Neuronal stem cell (in vitro differentiated cells): ENCODE results near the gene PTAFR.

Experiments used
- DNase-seq: peaks from one replicate; pipeline ENCODE4 v3.0.0-alpha.2; 2013; ENCODE audit warnings: low spot score
- H2AFZ ChIP-seq: one replicate; pipeline ENCODE4 v1.6.1; 2013; ENCODE audit warnings: mild to moderate bottlenecking, low read length, inconsistent platforms
- H2AK5ac ChIP-seq: 2 replicates; pipeline ENCODE4 v1.6.1; 2013; ENCODE audit warnings: low read depth, mild to moderate bottlenecking, inconsistent platforms, low read length, moderate library complexity, mixed read lengths
- H2BK120ac ChIP-seq: 2 replicates; pipeline ENCODE4 v1.6.1; 2013; ENCODE audit warnings: low read depth, mild to moderate bottlenecking, inconsistent platforms, low read length, moderate library complexity, mixed read lengths
- H2BK12ac ChIP-seq: one replicate; pipeline ENCODE4 v1.6.1; 2013; ENCODE audit warnings: low read length, inconsistent platforms
- H2BK15ac ChIP-seq: 2 replicates; pipeline ENCODE4 v1.6.1; 2013; ENCODE audit warnings: mild to moderate bottlenecking, low read length, inconsistent platforms, mixed read lengths
- H2BK5ac ChIP-seq: one replicate; pipeline ENCODE4 v1.6.1; 2013; ENCODE audit warnings: inconsistent platforms, mild to moderate bottlenecking, low read length, moderate library complexity
- H3K14ac ChIP-seq: one replicate; pipeline ENCODE4 v1.6.1; 2013; ENCODE audit warnings: low read length, inconsistent platforms
- H3K18ac ChIP-seq: 2 replicates; pipeline ENCODE4 v1.6.1; 2013; ENCODE audit warnings: low read length, inconsistent platforms
- H3K23ac ChIP-seq: 2 replicates; pipeline ENCODE4 v1.6.1; 2013; ENCODE audit warnings: low read depth, mild to moderate bottlenecking, mixed read lengths, low read length, inconsistent platforms; ENCODE audit not compliant: poor library complexity
- H3K27ac ChIP-seq: replicated peaks from 3 replicates; pipeline ENCODE4 v1.5.1; 2013; ENCODE audit warnings: low read length, inconsistent platforms
- H3K27me3 ChIP-seq, 3 experiments: 2 replicates each; pipeline ENCODE4 v1.6.1; 2013; ENCODE audit warnings: low read length in 3 of 3, mild to moderate bottlenecking in 2 of 3, inconsistent platforms in 1 of 3, low read depth in 1 of 3, mixed read lengths in 1 of 3, moderate library complexity in 1 of 3; ENCODE audit not compliant: control insufficient read depth in 3 of 3, insufficient read depth in 3 of 3
- H3K36me3 ChIP-seq, 2 donors: replicated peaks in 1 of 2; 2 replicates each; pipeline ENCODE4 v1.6.1; 2013; ENCODE audit warnings: low read length in 2 of 2; ENCODE audit not compliant: control insufficient read depth in 2 of 2, insufficient read depth in 2 of 2
- H3K4ac ChIP-seq: 2 replicates; pipeline ENCODE4 v1.6.1; 2013; ENCODE audit warnings: inconsistent platforms, mild to moderate bottlenecking, low read length, moderate library complexity
- H3K4me1 ChIP-seq, 2 donors: 1 replicate in 1 of 2; 2 replicates in 1 of 2; pipeline ENCODE4 v1.6.1; 2013; ENCODE audit warnings: low read length in 2 of 2, low read depth in 1 of 2; ENCODE audit not compliant: control insufficient read depth in 2 of 2, insufficient read depth in 1 of 2
- H3K4me2 ChIP-seq: one replicate; pipeline ENCODE4 v1.6.1; 2013; ENCODE audit warnings: mild to moderate bottlenecking, low read length, inconsistent platforms; ENCODE audit not compliant: insufficient read depth, poor library complexity, severe bottlenecking
- H3K4me3 ChIP-seq, 2 donors: 2 replicates each; pipeline ENCODE4 v1.5.1; 2013; ENCODE audit warnings: low read length in 2 of 2, mild to moderate bottlenecking in 2 of 2, inconsistent platforms in 1 of 2, moderate library complexity in 1 of 2
- H3K79me1 ChIP-seq: one replicate; pipeline ENCODE4 v1.6.1; 2013; ENCODE audit warnings: low read depth, mild to moderate bottlenecking, inconsistent platforms, low read length, moderate library complexity
- H3K9ac ChIP-seq: one replicate; pipeline ENCODE4 v1.6.1; 2013; ENCODE audit warnings: mild to moderate bottlenecking, low read depth, low read length, inconsistent platforms; ENCODE audit not compliant: poor library complexity
- H3K9me3 ChIP-seq, 2 donors: replicated peaks in 1 of 2; 2 replicates each; pipeline versions ENCODE3 to v1.6.1; 2013; ENCODE audit warnings: low read length in 2 of 2, mild to moderate bottlenecking in 2 of 2, inconsistent platforms in 1 of 2, low read depth in 1 of 2, mixed read lengths in 1 of 2, moderate library complexity in 1 of 2; ENCODE audit not compliant: control insufficient read depth in 2 of 2, insufficient read depth in 1 of 2
- H4K8ac ChIP-seq: one replicate; pipeline ENCODE4 v1.6.1; 2013; ENCODE audit warnings: low read depth, mild to moderate bottlenecking, inconsistent platforms, low read length, moderate library complexity
- H4K91ac ChIP-seq: one replicate; pipeline ENCODE4 v1.6.1; 2013; ENCODE audit warnings: low read length, low read depth, mild to moderate bottlenecking, inconsistent platforms; ENCODE audit not compliant: poor library complexity
- WGBS, 2 donors: extraction: QIAGEN DNeasy Blood & Tissue Kit; methylation state at CpG; one replicate each; pipeline ENCODE4 v1.1.7; 2013; ENCODE audit warnings: missing lambda C conversion rate in 2 of 2, mixed read lengths in 1 of 2; ENCODE audit not compliant: insufficient read length in 2 of 2, insufficient replicate concordance in 1 of 2; ENCODE audit errors: extremely low coverage in 2 of 2; 5-methylcytosine and 5-hydroxymethylcytosine counted together

The PTAFR gene

DNA sequence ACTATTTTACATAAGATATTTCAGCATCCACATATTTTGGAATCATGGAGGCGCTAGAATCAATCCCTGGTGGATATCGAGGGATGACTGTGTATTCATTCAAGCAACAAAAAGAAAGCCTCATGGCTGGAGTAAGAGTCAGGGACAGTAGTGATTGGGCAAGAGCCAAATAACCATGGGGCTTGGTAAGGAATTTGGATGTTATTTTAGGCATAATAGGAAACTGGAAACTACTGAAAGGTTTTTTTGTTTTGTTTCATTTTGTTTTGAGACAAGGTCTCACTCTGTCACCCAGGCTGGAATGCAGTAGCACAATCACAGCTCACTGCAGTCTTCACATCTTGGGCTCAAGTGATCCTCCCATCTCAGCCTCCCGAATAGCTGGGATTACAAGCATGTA lies 54.3 kb downstream of the PTAFR start:
- Histone ChIP-seq H3K36me3 (no peaks in the 10 kb centered on the region), H4K8ac (no peak overlapping the region), H2AK5ac (no peak overlapping the region), H2BK120ac (no peak overlapping the region), H3K9ac (no peak overlapping the region), H3K18ac (no peak overlapping the region), H3K9me3 (no peaks in the 10 kb centered on the region), H3K4me3 (no peak overlapping the region), H2BK5ac (no peak overlapping the region), H3K14ac (no peak overlapping the region), H3K27ac (no peak overlapping the region), H4K91ac (no peak overlapping the region), H2BK15ac (no peak overlapping the region), H3K79me1 (no peaks in the 10 kb centered on the region), H2AFZ (no peak overlapping the region), H2BK12ac (no peak overlapping the region), H3K4me1 (no peaks in the 10 kb centered on the region), H3K27me3 (peaks cover 0 to 6% (median 0%) of the 10 kb centered on the region in 3 experiments), H3K4ac (no peak overlapping the region), H3K23ac (no peak overlapping the region), H3K4me2 (no peak overlapping the region)
- no peak for DNase-seq
- WGBS, 2 donors: no CpG with 5 or more reads among the region's 3 CpGs

DNA sequence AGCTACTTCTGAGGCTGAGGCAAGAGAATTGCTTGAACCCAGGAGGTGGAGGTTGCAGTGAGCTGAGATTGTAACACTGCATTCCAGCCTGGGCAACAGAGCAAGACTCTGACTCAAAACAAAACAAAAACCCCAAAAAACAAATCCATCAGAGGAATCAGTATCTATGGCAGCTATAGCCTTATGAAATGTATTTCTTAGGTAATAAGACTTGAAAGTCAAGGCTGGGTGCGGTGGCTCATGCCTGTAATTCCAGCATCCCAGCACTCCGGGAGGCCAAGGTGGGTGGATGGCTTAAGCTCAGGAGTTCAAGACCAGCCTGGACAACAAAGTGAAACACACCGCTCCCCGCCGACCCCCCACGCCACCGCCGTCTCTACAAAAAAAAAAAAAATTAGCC lies 56.9 kb downstream of the PTAFR start:
- Histone ChIP-seq H3K4me1 (no peaks in the 10 kb centered on the region), H3K14ac (no peak overlapping the region), H3K4ac (no peak overlapping the region), H2BK5ac (no peak overlapping the region), H2AFZ (no peak overlapping the region), H2BK120ac (no peak overlapping the region), H3K27ac (no peak overlapping the region), H3K9me3 (no peaks in the 10 kb centered on the region), H3K9ac (no peak overlapping the region), H3K36me3 (no peaks in the 10 kb centered on the region), H4K8ac (no peak overlapping the region), H3K27me3 (peaks cover 0 to 3% (median 0%) of the 10 kb centered on the region in 3 experiments), H3K4me3 (no peak overlapping the region), H3K18ac (no peak overlapping the region), H4K91ac (no peak overlapping the region), H2BK15ac (no peak overlapping the region), H2AK5ac (no peak overlapping the region), H3K23ac (no peak overlapping the region), H3K4me2 (no peak overlapping the region), H3K79me1 (no peaks in the 10 kb centered on the region), H2BK12ac (no peak overlapping the region)
- no CpG with 5 or more reads among the region's 8 CpGs for WGBS, 2 donors
- no peak for DNase-seq

DNA sequence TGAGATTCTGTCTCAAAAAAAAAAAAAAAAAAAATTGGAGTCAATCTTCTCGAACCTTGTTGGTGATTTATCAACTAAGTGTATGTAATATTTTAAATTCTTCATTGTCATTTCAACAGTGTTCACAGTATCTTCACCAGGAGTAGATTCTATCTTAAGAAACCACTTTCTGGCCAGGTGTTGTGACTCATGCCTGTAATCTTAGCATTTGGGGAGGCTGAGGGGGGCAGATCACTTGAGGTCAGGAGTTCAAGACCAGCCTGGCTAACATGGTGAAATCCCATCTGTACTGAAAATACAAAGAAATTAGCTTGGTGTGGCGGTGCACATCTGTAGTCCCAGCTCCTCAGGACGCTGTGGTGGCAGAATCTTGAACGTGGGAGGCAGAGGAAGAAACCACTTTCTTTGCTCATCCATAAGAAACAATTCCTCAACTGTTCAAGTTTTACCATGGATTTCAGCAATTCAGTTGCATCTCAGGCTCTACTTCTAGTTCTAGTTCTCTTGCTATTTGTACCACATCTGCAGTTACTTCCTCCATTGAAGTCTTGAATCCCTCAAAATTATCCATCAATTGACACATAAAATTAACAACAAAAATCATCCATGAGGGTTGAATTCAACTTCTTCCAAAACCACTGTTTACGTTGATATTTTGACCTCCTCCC lies 57.7 kb downstream of the PTAFR start:
- no peak for DNase-seq
- H2AK5ac ChIP-seq: no peak overlapping the region
- H3K4me1 ChIP-seq: no peaks in the 10 kb centered on the region
- no peak overlapping the region for H3K14ac ChIP-seq
- H3K36me3 ChIP-seq: no peaks in the 10 kb centered on the region
- no peak overlapping the region for H2BK120ac ChIP-seq
- H2BK5ac ChIP-seq: no peak overlapping the region
- H3K9ac ChIP-seq: no peak overlapping the region
- no peaks in the 10 kb centered on the region for H3K9me3 ChIP-seq
- H3K4me2 ChIP-seq: no peak overlapping the region
- no peak overlapping the region for H4K8ac ChIP-seq
- no CpG with 5 or more reads among the region's 5 CpGs for WGBS, 2 donors
- no peaks in the 10 kb centered on the region for H3K79me1 ChIP-seq
- H2AFZ ChIP-seq: no peak overlapping the region
- H3K27me3 ChIP-seq: peaks cover 0 to 3% (median 0%) of the 10 kb centered on the region in 3 experiments
- H3K18ac ChIP-seq: no peak overlapping the region
- H2BK12ac ChIP-seq: no peak overlapping the region
- no peak overlapping the region for H3K4me3 ChIP-seq
- no peak overlapping the region for H3K27ac ChIP-seq
- no peak overlapping the region for H3K23ac ChIP-seq
- no peak overlapping the region for H3K4ac ChIP-seq
- H4K91ac ChIP-seq: no peak overlapping the region
- H2BK15ac ChIP-seq: no peak overlapping the region

DNA sequence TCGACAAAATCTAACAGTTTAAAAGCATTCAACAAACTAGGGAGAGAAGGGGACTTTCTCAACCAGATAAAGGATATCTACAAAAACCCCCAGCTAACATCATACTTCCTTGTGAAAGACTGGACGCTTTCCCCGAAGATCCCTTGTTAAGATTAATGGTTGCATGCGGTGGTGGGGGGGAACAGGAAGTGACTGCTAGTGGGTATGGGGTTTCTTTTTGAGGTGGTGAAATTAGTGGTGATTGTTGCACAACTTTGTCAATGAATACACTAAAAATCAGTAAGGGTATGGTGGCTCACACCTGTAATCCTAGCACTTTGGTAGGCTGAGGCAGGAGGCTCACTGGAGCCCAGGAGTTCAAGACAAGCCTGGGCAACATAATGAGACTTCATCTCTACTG lies 61.2 kb downstream of the PTAFR start:
- Histone ChIP-seq H3K9me3 (no peaks in the 10 kb centered on the region), H2BK15ac (no peak overlapping the region), H2AK5ac (no peak overlapping the region), H3K4me3 (no peak overlapping the region), H3K9ac (no peak overlapping the region), H3K27ac (no peak overlapping the region), H3K4me1 (no peaks in the 10 kb centered on the region), H3K18ac (no peak overlapping the region), H4K8ac (no peak overlapping the region), H3K36me3 (no peaks in the 10 kb centered on the region), H4K91ac (no peak overlapping the region), H2BK5ac (no peak overlapping the region), H3K23ac (no peak overlapping the region), H2BK12ac (no peak overlapping the region), H3K14ac (no peak overlapping the region), H3K4ac (no peak overlapping the region), H2AFZ (no peak overlapping the region), H3K4me2 (no peak overlapping the region), H3K79me1 (no peaks in the 10 kb centered on the region), H3K27me3 (peaks cover 0 to 3% (median 0%) of the 10 kb centered on the region in 3 experiments), H2BK120ac (no peak overlapping the region)
- DNase-seq: no peak
- WGBS, 2 donors: no CpG with 5 or more reads among the region's 4 CpGs
